Mesenteric fat pad (tissue), 1 donor: ENCODE measurements around the gene NKTR. TPM values are rescaled to one million over a fixed set of nuclear protein-coding genes. Genes with fewer than 3 reads are reported as not detected.

Experiments used
- DNase-seq: peaks from one replicate; pipeline ENCODE4 v3.0.0-alpha.2; 2020; ENCODE audit warnings: low spot score
- total RNA-seq: library from RNA; stranded (reverse); fragmentation: NEBNext Ultra II Directional; extraction: Animal tissue kit (Norgen Biotek cat#: 25700); gene quantifications from one replicate; pipeline ENCODE4 v1.2.1, GENCODE V29; 2021
- donor health status: DM: yes; HTN: yes; CAD: no.

The NKTR gene
- total RNA-seq, 1 donor from 2014 or later = 80.6 TPM

DNA sequence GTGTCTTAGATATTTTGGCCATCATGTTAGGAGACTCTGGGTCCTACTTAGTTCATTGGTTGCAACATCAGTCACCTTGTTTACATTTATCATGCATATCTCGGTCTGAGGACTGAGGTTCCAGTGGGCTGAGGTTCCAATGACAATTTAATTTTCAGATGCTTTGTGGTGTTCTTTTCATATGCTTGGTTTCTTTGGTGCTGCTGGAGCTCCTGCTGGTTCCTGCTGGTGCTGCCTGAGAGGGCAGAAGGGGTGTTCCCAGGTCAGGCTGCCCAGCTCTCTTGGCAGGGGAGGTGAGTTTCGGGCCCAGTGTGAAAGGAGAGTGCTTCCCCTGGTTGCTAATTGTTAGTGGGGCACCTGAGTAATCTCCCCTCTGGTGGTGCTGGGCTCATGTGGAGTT lies 78.0 kb downstream of the NKTR start:
- DNase-seq = no peak

DNA sequence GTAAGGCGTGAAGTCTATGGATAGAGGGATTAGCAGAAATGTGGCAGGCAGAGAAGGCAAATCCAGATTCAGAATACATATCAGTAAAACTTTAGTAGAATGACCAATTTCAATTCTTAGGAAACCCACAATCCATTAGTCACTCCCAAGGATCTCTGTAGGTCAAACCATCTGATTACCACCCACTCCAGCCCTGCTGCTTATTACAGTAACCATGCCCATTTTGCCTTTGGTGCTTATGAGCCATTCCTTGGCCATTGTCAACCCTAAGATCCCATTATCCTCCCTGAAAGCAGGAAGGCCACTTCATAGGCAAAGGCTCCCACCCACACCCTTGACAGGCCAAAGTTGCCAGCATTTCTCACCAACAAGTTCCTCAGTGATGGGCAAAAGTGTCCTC lies 79.8 kb downstream of the NKTR start:
- no peak for DNase-seq

DNA sequence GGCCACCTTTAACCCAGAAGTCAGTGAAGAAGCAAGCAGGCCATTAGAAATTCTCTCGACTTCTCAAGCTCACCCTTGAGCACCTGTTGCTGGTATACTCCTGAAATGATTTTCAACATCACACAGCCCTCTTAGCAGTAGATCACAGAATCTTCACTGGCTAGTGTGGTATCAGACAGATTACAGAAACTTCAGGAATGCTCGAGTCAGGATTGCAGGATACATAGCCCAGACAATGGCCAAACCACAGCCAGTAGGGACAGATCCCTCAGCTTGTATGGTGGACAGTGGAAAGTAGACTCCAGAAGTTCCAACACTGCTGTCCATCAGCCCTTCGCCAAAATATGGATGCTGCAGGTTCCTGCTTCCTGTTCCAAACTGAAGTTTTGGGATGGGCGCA lies 80.3 kb downstream of the NKTR start:
- DNase-seq = no peak

DNA sequence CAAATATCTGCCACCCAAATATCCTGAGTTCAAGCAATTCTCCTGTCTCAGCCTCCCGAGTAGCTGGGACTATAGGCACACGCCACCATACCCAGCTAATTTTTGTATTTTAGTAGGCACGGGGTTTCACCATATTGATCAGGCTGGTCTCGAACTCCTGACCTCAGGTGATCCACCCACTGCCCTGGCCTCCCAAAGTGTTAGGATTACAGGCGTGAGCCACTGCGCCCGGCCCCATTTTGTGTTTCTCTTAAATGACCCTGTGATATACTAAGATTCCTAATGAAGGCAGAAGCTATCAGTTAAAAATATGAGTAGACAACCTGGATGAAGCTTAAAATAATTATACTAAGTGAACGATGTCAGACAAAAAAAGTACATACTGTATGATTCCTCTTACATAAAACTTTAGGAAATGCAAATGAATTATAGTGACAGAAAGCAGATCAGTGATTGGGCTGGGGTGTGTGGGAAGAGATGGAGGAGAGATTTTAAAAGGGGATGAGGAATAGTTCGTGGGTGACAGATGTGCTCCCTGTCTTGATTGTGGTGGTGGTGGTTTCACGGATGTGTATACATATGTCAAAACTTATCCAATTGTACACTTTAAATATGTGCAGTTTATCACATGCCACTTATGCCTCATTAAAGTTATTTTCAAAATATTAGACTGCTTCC lies 81.0 kb downstream of the NKTR start:
- DNase-seq = no peak

DNA sequence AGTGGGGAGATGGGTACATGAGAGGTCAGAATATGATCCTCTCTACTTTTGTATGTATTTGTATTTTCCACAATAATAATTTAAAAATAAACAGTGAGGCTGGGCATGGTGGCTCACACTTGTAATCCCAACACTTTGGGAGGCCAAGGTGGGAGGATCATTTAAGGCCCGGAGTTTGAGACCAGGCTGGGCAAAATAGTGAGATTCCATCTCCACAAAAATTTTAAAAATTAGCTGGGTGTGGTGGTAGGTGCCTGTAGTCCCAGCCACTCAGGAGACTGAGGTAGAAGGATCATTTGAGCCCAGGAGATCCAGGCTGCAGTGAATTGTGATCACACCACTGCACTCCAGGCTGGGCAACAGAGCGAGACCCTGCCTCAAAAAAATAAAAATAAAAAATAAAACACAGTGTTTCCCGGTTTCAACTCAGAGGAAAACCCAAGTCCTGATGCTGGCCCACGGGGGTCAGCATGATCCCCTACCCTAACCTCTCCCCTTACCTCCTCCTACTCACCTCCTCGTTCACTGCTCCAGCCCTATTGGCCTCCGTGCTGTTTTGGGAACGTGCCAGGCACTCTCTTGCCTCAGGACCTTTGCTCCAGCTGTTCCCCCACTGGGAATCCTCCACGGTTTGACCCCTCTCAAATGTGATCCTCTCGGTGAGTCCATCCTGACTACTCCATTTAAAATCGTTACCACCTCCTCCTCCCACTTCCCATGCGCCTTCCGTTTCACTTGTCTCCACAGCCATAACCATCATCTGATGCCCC lies 82.0 kb downstream of the NKTR start:
- no peak for DNase-seq

DNA sequence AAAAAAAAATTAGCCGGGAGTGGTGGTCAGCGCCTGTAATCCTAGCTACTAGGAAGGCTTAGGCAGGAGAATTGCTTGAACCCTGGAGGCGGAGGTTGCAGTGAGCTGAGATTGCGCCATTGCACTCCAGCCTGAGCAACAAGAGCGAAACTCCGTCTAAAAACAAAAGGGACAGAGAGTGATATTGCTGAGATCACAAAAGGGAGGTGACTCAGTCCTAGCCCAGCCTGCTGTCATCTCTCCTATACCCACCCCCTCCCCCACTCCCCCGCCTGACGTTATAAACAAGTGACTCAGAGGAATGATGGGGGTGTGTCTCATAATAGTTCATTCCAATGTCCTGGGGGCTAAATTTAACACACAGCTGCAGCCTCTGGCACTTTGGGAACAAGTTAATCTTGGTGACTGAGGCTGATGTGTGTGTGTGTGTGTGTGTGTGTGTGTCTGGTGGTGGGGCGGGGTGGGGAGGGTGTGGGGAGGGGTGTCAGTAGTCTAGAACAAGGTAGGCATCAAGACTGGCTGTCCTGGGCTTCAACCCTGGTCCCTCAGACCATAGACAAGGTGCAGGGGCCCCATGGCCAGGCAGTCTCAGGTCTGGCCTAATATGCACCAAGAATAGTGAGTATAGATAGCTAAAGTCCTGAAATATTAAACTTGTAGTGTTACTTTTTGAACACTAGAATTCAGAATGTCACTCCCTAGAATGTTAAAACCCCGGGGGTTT lies 83.6 kb downstream of the NKTR start:
- peak; percentile 73 for DNase-seq

DNA sequence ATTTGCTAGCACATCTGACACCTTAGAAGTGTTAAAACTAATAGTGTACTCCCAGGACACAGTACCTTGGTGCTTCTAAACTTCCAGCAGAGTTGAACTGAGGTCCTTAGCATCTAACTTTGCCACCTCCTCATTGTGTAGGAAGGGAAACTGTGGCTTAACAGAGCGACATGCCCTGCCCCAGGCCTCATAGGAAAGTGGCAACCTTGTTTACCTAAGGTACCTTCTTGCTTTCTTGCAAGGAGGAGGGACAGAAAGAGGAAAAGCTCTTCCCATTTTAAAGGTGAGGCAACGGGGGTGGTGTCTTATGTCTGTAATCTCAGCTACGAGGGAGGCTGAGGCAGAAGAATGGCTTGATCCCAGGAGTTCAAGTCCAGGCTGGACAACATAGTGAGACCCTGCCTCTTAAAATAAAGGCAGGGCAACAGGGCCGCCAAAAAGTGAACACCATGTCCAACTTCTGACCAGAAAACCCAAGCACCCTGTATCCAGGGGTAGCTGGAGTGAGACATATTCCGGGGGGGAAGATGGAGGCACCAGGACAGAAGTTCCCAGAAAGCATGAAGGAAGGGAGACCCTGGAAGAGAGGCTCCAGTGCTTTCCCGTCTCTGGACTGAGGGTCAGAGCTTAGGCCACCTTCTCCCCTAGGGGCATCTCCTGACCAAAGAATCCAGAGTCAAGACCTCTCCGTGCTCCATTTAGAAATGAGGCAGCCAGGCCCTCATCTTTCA lies 84.3 kb downstream of the NKTR start:
- no peak for DNase-seq

DNA sequence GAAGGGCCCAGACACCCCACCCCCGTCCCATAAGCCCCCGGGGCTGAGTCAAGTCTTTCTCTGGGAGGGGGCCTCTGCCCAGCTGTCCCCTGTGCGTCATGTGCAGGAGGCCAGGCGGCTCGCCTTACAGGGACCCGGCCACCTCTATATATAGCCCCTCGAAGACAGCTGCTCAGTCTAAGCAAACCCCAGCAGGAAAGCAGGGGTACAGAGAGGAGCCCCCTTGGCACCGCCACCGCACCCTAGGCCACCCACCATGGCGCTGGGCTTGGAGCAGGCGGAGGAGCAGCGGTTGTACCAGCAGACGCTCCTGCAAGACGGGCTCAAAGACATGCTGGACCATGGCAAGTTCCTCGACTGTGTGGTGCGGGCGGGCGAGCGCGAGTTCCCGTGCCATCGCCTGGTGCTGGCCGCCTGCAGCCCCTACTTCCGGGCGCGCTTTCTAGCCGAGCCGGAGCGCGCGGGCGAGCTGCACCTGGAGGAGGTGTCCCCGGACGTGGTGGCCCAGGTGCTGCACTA lies 84.9 kb downstream of the NKTR start, which contains the start of gene KLHL40:
KLHL40 (plus strand) TSS at position 175 of the 519 bp plus-strand sequence; CDS start at position 257, 82 bp downstream.
- DNase-seq = peak; percentile 84

DNA sequence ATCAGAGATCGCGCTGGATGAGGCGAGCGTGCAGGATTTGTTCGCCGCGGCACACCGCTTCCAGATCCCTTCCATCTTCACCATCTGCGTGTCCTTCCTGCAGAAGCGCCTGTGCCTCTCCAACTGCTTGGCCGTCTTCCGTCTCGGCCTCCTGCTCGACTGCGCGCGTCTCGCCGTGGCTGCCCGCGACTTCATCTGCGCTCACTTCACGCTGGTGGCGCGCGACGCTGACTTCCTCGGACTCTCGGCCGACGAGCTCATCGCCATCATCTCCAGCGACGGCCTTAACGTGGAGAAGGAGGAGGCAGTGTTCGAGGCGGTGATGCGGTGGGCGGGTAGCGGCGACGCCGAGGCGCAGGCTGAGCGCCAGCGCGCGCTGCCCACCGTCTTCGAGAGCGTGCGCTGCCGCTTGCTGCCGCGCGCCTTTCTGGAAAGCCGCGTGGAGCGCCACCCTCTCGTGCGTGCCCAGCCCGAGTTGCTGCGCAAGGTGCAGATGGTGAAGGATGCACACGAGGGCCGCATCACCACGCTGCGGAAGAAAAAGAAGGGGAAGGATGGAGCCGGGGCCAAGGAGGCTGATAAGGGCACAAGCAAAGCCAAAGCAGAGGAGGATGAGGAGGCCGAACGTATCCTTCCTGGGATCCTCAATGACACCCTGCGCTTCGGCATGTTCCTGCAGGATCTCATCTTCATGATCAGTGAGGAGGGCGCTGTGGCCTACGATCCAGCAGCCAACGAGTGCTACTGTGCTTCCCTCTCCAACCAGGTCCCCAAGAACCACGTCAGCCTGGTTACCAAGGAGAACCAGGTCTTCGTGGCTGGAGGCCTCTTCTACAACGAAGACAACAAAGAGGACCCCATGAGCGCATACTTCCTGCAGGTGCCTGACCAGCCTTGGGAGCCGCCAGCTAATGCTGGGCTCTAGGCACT lies 85.7 kb downstream of the NKTR start:
- peak; percentile 73 for DNase-seq

DNA sequence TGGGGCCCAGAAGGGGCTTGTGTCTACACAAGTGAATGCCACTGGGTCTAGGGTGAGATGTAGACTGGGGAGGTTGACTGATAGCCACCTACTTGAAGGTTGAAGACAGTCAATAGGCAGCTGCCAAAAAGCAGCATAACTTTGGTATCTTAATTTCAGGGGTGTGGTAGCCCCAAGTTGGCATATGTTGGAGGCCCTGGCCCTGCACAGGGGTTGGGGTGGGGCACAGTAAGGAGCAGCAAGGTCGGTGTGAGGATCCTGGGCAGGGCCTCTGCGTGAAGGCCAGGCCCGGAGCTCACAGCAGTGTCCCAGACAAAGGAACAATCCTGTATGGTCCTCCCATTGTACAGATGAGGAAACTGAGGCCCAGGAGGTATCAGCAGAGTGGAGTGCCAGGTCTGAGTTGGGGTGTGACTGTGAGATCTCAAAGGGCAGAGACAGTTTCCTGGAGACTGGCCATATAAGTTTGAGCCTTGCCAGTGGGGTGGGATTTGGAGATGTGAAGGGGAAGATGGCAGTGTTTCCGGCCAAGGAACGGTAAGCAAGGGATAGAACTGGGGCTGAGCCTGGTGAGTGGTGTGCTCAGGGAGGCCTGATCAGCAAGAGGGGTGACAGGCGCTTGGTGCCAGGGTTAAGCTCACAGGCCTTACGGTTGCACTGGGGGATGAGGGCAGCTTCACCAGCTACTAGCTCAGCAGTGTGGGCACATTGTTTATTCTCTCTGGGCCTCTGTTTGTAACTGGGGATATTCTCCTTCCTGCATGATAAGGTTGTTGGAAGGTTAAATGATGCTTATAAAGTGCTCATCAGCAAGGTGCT lies 86.6 kb downstream of the NKTR start:
- DNase-seq = peak; percentile 57

DNA sequence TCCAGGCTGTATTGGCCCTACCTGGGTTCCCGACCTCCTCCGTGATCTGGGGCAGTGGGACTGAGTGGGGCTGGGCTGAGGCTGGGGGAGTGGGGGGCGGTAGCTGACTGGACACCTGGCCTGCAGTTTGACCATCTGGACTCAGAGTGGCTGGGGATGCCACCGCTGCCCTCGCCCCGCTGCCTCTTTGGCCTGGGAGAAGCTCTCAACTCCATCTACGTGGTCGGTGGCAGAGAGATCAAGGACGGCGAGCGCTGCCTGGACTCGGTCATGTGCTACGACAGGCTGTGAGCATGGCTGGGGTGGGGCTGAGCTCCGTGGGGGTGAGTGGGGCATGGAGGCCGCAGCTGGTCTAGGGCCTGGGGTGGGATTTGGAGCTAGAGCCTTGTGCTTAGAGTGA lies 87.5 kb downstream of the NKTR start:
- DNase-seq = no peak

DNA sequence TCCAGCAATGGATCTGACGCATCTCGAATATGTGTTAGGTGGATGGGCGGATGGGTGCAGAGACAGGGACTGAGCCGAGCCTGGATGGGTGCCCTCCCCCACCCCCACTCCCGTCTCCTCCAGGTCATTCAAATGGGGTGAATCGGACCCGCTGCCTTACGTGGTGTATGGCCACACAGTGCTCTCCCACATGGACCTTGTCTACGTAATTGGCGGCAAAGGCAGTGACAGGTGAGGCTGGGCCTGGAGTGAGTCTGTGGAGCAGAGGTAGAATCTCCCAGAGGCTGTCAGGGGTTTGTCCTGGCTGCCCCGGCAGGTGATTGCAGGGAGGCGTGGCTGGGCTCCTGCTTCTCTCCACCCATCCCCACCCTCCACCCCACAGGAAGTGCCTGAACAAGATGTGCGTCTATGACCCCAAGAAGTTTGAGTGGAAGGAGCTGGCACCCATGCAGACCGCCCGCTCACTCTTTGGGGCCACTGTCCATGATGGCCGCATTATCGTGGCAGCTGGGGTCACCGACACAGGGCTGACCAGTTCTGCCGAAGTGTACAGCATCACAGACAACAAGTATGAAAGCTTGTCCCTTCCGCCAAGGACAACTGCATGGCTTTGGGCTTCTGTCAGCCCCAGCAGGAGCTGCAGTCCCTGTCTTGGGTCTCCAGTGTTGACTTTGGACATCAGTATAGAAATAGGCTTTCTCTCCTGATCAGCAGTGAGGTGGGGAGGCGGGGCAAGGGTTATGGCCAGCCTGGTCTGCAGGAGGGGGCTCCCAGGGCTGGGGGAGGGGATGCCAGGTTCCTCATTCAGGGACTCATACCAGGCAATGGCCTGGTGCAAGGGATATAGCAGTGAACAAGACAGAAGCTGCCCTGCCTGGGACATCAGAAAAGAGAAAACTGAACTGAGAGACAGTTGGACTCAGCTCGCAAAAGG lies 88.3 kb downstream of the NKTR start:
- peak; percentile 82 for DNase-seq

DNA sequence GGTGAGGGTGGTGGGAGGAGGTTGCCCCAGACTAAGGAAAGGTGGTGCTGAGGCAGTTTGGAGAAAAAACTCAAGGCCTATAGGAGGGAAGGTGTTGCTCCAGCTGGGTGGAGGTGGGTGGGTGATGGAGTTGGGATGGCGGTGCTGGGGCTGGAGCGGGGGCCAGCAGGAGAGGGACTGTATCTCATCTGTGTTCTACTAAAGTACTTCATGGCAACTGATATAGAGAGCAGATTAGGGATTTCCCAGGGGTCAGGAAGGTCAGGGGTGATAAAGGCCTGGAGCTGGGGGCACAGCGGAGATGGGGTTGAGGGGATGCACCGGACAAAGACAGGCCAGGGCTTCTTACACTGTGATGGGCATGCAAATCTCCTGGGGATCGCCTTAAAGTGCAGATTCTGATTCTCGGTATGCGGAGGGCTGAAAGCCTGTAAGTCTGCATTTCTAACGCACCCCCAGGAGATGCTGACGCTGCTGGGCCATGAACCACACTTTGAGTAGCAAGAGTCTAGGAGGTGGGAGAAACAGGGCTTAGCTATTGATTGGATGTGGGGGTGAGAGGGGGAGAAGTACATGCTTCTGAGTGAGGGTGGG lies 89.0 kb downstream of the NKTR start:
- peak; percentile 53 for DNase-seq

DNA sequence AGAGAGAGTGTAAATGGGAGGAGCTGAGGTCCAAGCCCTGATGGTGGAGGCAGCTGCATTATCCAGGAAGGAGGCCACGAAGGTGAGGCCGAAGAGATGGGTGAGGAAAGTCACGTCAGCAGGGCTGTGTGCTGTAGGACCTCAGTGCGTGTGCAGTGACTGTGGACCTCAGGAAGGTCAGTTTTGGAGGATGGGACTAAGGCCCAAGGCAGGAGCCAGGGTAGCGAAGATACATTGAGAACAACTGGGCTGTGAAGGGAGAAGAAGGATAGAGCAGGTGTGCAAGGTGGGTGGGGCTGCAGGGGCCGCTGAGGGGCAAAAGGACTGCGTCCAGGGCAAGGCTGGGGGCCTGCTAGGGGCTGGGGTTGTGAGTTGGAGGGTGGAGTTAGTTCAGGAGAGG lies 89.7 kb downstream of the NKTR start:
- peak; percentile 69 for DNase-seq

DNA sequence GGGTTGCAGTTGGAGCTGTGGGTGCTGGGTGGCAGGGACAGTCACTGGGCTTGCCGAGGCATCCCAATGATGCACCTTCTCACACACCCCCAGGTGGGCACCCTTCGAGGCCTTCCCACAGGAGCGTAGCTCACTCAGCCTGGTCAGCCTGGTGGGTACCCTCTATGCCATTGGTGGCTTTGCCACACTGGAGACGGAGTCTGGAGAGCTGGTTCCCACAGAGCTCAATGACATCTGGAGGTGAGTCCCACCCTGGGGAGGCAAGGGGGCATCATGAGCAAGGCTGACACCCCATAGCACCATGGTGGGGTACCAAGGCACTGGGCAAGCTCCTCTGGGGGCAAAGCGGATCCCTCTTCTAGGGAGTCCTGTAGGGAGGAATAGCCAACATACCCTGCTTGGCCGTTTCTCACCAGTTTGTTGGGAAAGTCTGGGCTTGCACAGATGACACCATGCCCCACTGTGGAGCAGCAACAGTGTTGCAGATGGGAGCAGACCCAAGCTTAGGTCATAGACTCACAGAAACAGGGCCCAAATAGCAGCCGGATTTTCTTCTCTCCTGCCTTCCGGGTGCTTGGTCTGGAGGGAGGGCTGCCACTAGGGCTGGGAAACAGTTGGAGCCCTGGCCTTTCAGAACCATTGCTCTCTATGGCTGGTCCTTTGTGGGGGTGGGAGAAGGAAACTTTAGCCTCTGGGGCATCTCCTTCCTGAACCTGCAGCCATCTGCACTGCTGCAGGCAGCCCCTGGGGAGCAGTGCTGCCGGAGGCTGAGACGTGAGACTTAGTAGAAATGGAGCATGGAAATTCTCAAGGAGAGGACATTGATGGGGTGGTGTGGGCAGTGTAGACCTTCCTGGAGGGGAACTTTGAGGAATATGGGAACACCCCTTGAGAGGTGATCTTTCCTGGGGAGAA lies 90.5 kb downstream of the NKTR start:
- peak; percentile 78 for DNase-seq
